Tongue (tissue), 2 donors: ENCODE data around the gene CENPT. TPM values are rescaled to one million over a fixed set of nuclear protein-coding genes. Genes with fewer than 3 reads are reported as not detected.

Experiments
- DNase-seq: peaks from one replicate; pipeline ENCODE4 v3.0.0-alpha.2; 2015
- total RNA-seq: library from RNA; depleted of rRNA; stranded (reverse); fragments of >200 nt; gene quantifications from one replicate; pipeline ENCODE4 v1.2.3, GENCODE V29; 2014

CENPT gene, protein sequence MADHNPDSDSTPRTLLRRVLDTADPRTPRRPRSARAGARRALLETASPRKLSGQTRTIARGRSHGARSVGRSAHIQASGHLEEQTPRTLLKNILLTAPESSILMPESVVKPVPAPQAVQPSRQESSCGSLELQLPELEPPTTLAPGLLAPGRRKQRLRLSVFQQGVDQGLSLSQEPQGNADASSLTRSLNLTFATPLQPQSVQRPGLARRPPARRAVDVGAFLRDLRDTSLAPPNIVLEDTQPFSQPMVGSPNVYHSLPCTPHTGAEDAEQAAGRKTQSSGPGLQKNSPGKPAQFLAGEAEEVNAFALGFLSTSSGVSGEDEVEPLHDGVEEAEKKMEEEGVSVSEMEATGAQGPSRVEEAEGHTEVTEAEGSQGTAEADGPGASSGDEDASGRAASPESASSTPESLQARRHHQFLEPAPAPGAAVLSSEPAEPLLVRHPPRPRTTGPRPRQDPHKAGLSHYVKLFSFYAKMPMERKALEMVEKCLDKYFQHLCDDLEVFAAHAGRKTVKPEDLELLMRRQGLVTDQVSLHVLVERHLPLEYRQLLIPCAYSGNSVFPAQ
- total RNA-seq, result 20.8 TPM

DNA sequence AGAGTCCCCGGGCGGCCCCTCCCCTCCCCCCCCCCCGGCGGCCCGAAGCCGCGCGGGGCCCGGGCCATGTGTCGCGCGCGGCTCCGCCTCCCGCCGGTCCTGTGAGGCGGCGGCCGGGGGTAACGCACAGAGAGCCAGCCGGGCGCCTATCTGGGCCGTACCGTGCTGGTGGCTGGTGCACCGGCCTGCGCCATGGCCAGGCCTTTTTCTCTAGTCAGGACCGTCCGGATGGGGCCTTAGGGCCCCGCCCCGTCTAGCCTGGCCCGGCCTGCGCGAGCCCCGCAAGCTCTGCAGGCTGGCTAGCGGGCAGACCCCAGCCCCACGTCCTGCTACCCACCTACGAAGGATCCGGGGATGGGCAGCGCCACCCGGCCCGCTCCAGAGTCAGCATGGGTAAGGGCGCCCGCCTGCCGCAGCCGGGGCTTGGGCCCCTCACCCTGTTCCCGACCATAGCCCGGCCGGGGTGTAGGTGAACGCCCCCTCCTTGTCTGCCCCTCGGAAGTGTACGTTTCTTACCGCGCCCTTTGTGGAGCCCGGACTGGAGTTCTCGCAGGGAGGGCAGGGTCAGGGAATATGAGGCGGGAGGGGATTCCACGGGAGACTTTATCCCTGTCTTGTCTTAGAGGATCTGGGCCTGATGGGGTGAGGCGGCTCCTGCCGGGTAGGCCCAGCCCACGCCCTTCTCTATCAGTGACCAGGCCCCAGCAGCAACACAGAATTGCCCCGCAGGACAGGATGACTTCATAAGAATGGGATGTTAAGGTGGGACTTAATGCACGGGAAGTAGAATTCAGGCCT is at the start of gene CENPT:
Gene CENPT (minus strand): TSS at position 630 of the 798 bp plus-strand sequence. CDS start 13,834 bp downstream, outside the sequence.
- peak; percentile 47 for DNase-seq

DNA sequence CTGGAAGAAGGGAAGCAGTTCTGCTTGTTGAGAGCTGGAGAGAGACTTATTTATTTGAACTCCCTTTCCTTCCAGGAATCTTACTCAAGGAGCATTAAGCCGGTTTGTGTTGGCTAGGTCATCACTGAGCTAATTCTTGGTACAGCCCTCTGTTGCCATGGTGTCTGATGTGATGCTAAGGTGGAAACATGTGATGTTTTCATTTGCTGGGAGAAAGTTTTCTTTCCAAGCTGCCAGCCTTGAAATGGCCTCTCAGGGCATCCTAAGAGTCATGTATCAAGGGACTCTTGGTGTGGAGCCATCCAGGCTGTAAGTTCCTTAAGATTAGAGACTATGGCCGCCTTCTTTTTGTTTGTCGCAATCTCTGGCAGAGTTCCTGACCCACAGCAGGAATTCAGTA is 49.7 kb upstream of the CENPT start:
- DNase-seq, result peak; percentile 66

DNA sequence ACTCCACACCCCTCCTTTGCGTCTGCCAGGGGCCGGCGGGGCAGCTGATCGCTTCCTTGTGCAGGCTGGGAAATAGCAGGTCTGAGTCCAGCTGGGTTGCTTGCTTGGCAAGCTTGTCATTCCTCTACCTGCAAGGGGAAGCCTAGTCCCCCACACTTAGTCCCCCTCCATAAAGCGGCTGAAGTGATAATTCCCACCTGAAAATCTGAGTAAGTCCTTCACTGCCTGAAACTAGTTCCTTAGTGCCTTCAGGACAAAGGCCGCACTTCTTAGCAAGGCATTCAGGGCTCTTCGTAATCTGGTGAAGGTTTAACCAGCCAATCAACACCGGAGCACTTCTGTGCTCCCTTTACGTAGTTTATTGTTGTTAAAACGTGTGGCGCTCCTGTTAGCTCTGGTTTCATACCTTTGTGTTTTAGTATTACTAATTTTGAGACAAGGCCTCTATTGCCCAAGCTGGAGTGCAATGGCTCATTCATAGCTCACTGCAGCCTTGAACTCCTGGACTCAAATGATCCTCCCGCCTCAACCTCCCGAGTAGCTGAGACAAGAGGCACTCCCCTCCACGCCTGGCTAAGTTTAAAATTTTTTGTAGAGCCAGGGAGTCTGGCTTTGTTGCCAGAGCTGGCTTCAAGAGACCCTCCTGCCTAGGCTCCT is 46.4 kb upstream of the CENPT start:
- no peak for DNase-seq

DNA sequence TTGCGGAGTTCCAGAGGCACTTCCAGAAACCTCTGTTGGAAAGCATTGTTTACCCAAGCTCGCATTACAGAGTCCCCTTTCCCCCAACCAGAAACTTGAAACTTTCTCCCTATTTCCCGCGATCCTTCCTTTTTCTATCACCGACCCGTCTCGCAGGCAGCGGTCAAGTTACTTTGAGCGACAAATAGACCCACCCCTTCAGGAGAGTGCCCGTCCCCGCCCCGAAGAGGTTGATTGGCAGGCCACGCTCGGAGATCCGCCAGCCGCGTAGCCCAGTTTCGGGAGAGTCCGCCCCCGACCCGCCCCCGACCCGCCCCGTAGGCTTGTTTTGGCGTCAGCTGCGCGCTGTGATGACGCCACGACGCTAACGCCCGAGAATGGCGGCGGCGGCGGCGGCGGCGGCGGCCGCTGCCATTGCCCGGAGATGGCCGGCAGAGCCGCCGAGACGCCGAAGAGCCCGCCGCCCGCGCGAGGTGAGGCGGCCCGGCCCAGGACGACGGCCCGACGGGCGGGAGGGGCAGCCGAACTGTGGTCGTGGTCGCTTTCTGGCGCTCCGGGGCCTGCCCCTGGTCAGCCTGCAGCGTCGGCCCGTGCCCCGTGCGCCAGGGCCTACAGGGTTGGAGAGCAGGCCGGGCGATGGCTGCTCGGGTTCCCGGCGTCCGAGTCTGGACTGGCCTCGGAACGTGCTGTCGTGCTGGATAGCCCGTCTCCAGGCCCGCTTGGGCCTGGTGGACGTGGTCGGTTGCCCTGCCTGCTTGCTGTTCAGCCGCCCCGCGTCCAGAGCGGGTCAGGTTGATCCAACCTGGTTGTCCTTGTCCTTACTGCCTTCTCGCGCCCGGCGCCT is 45.6 kb upstream of the CENPT start, which contains the start of gene PSKH1:
Gene PSKH1 (plus strand): TSS at position 356 of the 844 bp plus-strand sequence. CDS start 15,496 bp downstream, outside the sequence.
- peak; percentile 99 for DNase-seq

DNA sequence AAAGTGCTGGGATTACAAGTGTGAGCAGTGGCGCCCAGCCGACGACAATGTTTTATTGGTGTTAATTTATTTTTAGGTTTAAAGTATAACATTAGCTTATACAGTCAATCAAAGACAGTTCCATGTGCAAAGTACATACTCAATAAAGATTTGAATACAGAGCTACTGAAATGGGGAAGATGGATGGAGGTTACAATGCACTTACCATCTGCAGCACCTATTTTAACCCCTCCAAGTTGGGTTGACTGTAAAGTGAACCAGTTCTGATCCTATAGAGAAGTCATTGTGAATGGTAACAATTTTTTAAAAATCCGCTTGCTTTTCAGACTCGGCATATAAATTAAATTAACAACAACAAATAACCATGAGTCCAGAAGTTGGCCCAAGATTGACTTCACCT is 44.9 kb upstream of the CENPT start:
- DNase-seq, result no peak

DNA sequence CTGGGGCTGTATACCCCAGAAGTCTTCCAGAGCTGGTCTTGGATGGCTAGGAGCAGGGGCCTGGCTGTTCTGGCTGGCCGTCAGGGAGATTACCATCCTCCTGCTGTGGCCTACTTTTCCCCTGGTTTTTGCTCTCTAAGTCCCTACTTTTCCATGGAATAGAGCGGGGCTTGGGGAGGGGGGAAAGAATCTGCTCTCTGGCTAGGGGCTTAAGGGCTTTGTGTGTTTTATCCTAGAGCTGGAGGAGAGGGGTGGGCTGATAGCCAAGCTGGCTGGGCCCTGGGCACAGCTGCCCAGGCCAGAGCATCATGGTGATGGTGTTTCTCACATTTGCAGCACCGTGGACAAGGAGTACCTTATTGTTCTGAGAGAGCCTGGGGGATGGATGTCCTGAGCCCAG is 40.8 kb upstream of the CENPT start:
- peak; percentile 51 for DNase-seq

DNA sequence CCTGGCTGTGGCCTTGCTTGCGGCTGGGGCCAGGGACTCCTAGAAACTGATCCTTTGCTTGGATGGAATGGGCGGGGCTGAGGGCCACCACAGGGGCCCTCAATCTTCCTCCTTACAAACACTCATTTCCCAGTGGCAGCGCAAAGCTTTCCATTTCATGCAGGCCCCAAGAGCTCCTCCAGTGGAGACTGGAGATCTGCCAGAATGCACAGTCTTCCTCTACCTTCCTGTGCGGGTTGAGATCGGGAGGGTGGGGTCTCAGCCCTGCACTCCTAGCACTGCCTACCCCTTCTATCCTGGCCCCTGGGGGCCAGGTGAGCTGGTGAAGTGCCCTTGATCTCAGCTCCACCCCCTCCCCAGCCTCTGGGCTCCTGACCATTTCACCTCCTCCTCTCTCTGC is 38.9 kb upstream of the CENPT start:
- no peak for DNase-seq

DNA sequence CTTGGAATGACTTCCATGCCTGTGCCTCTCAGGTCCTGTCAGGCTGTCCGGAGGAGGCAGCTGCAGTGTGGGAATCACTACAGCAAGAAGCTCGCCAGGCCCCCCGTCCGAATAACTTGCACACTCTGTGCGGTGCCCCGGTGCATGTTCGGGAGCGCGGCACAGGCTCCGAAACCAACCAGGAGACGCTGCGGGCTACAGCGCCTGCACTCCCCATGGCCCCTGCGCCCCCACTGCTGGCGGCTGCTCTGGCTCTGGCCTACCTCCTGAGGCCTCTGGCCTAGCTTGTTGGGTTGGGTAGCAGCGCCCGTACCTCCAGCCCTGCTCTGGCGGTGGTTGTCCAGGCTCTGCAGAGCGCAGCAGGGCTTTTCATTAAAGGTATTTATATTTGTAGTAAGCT is 38.5 kb upstream of the CENPT start:
- DNase-seq, result no peak

DNA sequence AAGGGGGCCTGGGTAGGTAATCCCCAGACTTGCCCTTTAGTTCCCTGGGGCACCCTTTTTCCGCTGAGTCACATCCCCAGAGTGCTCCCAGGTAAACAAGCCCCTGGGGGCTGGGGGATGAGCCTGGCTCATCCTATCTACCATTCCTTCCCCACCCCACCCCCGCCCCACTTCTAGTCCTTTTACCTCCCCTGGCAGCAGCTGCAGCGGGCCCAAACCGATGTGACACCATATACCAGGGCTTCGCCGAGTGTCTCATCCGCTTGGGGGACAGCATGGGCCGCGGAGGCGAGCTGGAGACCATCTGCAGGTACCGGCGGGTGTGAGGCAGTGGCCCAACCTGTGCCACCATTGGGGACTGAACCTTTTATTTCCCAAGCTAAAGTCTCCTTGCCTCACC is 38.1 kb upstream of the CENPT start:
- DNase-seq, result no peak

DNA sequence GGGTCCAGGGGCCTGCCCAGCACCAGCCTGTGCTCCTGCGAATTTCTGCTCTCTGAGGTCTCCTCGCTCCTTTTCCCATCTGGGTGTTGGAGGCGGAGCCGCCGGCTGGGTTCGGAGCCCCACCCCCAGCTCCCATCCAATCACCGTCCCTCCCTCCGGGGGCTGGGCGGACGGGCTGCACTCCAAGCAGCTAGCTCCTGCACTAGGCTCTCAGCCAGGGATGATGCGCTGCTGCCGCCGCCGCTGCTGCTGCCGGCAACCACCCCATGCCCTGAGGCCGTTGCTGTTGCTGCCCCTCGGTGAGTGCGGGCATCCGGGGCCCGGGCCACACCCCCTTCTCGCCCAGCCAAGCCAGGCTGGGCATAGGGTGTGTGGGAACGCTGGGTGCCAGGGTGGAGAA is 37.2 kb upstream of the CENPT start, which contains the start of gene NRN1L:
Gene NRN1L (plus strand): TSS at position 202 of the 400 bp plus-strand sequence. CDS start 19 bp downstream, at position 221.
- peak; percentile 95 for DNase-seq

DNA sequence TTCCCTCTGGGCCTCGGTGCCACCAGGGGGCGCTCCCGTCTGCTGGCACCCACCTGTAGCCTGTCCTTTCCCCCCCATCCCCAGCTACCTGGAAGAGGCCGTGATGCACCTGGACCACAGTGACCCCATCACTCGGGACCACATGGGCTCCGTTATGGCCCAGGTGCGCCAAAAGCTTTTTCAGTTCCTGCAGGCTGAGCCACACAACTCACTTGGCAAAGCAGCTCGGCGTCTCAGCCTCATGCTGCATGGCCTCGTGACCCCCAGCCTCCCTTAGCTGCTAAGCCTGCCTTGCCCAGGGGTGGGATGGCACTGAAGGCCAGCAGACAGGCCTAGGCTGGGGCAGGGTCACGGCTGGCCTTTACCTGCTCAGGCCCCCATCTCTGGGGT is 36.4 kb upstream of the CENPT start:
- peak; percentile 56 for DNase-seq

DNA sequence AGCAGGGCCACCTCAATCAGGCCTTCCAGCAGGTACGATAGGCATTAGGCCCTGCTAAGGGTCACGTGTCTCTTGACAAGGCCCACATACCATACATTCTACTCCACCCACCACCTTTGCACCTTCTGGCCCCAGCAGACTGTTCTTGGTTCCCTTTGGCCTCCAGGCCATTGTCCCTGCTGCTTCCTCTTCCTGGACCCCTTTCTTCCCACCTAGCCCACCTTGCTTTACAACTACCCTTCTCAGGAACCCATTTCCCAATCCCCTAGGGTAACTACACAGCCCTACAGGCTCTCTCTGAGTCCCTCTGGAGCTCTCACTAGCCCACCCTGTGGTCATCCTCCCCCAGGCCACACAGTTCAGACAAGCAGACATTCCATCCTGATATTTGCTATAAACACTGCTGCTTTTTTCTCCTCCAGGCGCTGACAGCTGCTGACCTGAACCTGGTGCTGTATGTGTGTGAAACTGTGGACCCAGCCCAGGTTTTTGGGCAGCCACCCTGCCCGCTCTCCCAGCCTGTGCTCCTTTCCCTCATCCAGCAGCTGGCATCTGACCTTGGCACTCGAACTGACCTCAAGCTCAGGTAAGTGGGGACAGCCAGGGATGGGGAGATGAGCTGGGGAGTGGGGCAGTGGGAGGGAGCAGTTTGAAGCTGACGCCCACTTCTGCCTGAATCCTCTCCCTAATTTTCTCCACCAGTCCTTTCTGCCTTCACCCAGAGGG is 35.8 kb upstream of the CENPT start:
- DNase-seq, result no peak

DNA sequence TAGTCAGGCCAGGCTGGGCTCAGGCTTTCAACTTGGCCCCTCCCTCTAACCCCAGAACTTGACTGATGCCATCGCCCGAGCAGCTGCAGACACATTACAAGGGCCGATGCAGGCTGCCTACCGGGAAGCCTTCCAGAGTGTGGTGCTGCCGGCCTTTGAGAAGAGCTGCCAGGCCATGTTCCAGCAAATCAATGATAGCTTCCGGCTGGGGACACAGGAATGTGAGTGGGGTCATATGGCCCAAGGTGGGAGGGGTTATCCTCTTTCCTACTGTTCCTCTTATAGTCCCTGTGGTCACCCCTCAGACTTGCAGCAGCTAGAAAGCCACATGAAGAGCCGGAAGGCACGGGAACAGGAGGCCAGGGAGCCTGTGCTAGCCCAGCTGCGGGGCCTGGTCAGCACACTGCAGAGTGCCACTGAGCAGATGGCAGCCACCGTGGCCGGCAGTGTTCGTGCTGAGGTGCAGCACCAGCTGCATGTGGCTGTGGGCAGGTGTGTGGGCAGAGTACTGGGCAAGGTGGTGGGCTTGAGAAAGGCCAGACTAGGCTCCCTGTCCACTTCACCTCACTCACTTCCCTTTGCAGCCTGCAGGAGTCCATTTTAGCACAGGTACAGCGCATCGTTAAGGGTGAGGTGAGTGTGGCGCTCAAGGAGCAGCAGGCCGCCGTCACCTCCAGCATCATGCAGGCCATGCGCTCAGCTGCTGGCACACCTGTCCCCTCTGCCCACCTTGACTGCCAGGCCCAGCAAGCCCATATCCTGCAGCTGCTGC is 35.1 kb upstream of the CENPT start:
- peak; percentile 95 for DNase-seq

DNA sequence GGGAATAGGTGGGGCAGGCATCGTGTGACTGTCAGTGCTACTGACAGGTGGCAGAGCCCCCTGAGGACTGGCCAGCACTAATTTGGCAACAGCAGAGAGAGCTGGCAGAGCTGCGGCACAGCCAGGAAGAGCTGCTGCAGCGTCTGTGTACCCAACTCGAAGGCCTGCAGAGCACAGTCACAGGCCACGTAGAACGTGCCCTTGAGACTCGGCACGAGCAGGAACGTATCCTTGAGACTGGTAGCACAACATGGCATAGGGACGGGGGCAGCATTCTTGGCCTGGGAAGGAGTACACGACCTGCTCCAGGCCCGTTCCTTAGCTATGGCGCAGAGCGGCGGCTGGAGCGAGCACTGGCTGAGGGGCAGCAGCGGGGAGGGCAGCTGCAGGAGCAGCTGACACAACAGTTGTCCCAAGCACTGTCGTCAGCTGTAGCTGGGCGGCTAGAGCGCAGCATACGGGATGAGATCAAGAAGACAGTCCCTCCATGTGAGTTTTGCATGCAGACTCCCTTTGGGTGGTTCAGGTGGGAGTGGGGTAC is 34.2 kb upstream of the CENPT start:
- DNase-seq, result peak; percentile 87

DNA sequence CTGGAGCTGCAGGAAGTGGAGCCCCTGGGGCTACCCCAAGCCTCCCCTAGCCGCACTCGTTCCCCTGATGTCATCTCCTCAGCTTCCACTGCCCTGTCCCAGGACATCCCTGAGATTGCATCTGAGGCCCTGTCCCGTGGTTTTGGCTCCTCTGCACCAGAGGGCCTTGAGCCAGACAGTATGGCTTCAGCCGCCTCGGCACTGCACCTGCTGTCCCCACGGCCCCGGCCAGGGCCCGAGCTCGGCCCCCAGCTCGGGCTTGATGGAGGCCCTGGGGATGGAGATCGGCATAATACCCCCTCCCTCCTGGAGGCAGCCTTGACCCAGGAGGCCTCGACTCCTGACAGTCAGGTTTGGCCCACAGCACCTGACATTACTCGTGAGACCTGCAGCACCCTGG is 33.1 kb upstream of the CENPT start:
- DNase-seq, result no peak

DNA sequence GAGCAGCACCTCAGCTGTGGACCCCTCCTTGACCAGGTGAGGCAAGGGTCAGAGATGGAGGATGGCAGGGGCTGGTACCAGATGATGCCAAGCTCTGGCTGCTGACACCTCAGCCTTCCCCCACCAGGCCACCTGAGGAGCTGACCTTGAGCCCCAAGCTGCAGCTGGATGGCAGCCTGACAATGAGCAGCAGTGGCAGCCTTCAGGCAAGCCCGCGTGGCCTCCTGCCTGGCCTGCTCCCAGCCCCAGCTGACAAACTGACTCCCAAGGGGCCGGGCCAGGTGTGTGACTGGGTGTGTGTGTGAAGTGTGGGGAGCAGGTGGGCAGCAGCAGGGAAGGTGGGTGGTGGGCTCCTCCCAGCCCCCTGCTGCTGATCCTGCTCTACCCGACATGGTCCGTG is 32.4 kb upstream of the CENPT start:
- DNase-seq, result no peak

DNA sequence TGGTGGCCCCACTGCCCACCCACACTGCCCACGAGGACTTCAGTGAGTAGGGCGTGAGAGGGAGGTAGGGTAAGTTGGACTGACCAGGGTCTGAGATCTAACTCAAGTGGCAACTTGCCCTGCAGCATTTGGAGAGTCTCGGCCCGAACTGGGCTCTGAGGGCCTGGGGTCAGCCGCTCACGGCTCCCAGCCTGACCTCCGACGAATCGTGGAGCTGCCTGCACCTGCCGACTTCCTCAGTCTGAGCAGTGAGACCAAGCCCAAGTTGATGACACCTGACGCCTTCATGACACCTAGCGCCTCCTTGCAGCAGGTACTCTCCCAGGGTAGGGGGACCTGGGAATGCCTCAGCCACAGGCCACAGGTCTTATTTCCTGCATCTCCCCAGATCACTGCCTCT is 32.0 kb upstream of the CENPT start:
- no peak for DNase-seq

DNA sequence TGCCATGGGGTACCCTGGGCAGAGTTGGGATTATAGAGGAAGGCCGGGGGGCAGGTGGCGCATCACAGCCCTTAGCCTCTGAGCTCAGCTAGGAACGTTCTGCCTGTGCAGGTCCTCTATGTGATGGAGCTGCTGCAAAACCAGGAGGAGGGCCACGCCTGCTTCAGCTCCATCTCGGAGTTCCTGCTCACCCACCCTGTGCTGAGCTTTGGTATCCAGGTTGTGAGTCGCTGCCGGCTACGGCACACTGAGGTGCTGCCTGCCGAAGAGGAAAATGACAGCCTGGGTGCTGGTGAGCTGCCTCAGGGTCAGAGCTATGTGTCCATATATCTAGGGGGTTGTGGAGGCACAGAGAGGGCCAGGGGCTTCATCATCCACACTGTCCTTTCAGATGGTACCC is 31.4 kb upstream of the CENPT start:
- no peak for DNase-seq

DNA sequence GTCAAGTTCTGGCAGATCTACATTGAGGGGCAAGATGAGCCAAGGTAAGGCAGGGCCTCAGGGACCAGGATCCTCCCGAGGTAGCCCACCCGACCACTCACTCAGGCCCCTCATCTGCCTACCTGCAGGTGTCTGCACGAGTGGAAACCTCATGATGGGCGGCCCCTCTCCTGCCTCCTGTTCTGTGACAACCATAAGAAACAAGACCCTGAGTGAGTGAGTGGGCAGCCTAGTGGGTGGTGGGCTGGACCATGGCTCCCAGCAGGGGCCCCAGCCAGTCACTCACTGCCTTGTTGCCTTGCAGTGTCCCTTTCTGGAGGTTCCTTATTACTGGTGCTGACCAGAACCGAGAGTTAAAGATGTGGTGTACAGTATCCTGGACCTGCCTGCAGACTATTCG is 30.7 kb upstream of the CENPT start:
- DNase-seq, result no peak

DNA sequence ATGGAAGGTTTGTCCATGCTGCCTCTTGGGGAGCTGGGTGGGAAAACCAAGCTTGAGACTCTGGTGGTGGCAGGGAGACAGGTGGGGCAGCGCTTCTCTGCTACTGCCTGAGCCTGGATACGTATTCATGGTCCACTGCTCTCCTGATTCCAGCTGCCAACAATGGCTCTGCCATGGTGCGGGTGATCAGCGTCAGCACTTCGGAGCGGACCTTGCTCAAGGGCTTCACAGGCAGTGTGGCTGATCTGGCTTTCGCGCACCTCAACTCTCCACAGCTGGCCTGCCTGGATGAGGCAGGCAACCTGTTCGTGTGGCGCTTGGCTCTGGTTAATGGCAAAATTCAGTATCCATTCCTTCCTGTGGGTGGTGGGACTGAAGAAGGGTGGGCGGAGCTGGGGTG is 29.6 kb upstream of the CENPT start:
- no peak for DNase-seq
